ENCODE measurements around the gene KCNQ1OT1. TPM values are rescaled to one million over a fixed set of nuclear protein-coding genes. Genes with fewer than 3 reads are reported as not detected.

Gene KCNQ1OT1
- total RNA-seq, 2 donors from 2014 or later: 2.3 to 3.3 TPM

- no peaks in the 10 kb centered on the region for H3K36me3 ChIP-seq
- DNase-seq (ENCODE audit: low spot score) (no peak), ATAC-seq (ENCODE audit: insufficient number of reproducible peaks, low FRiP score, low read depth) (no peak)
- no peak overlapping the region for H3K27ac ChIP-seq
- H3K4me1 ChIP-seq (ENCODE audit: control insufficient read depth in 1 of 2, low read depth in 2 of 2): no peaks in the 10 kb centered on the region
- H3K27me3 ChIP-seq (replicated peaks; ENCODE audit: insufficient read depth): no peaks in the 10 kb centered on the region
- TF ChIP-seq CTCF (IDR thresholded peaks at IDR 0.05): no peak
- H3K9me3 ChIP-seq: no peaks in the 10 kb centered on the region
- H3K4me3 ChIP-seq: no peak overlapping the region
These were observed 13.2 kb downstream of the KCNQ1OT1 start for GRCh38 chr11:2686360-2687222.

- DNase-seq (ENCODE audit: low spot score) (no peak), ATAC-seq (ENCODE audit: insufficient number of reproducible peaks, low FRiP score, low read depth) (no peak)
- Histone ChIP-seq H3K27me3 (replicated peaks; ENCODE audit: insufficient read depth) (no peaks in the 10 kb centered on the region), H3K4me3 (no peak overlapping the region), H3K9me3 (no peaks in the 10 kb centered on the region), H3K27ac (no peak overlapping the region), H3K36me3 (no peaks in the 10 kb centered on the region), H3K4me1 (ENCODE audit: control insufficient read depth in 1 of 2, low read depth in 2 of 2) (no peaks in the 10 kb centered on the region)
- no peak for TF ChIP-seq CTCF (IDR thresholded peaks at IDR 0.05)
These were observed 14.0 kb downstream of the KCNQ1OT1 start for GRCh38 chr11:2685566-2686359.

- Histone ChIP-seq H3K27ac (no peak overlapping the region), H3K36me3 (no peaks in the 10 kb centered on the region), H3K4me3 (no peak overlapping the region), H3K4me1 (ENCODE audit: control insufficient read depth in 1 of 2, low read depth in 2 of 2) (no peaks in the 10 kb centered on the region), H3K9me3 (no peaks in the 10 kb centered on the region), H3K27me3 (replicated peaks; ENCODE audit: insufficient read depth) (no peaks in the 10 kb centered on the region)
- DNase-seq (ENCODE audit: low spot score) (no peak), ATAC-seq (ENCODE audit: insufficient number of reproducible peaks, low FRiP score, low read depth) (no peak)
- no peak for TF ChIP-seq CTCF (IDR thresholded peaks at IDR 0.05)
These were observed 14.7 kb downstream of the KCNQ1OT1 start for GRCh38 chr11:2685051-2685450.

- H3K4me3 ChIP-seq: no peak overlapping the region
- no peaks in the 10 kb centered on the region for H3K27me3 ChIP-seq (replicated peaks; ENCODE audit: insufficient read depth)
- H3K36me3 ChIP-seq: no peaks in the 10 kb centered on the region
- no peaks in the 10 kb centered on the region for H3K9me3 ChIP-seq
- H3K27ac ChIP-seq: no peak overlapping the region
- no peak for ATAC-seq (ENCODE audit: insufficient number of reproducible peaks, low FRiP score, low read depth)
- no peak for DNase-seq (ENCODE audit: low spot score)
- no peaks in the 10 kb centered on the region for H3K4me1 ChIP-seq (ENCODE audit: control insufficient read depth in 1 of 2, low read depth in 2 of 2)
- TF ChIP-seq CTCF (IDR thresholded peaks at IDR 0.05): no peak
These were observed 15.2 kb downstream of the KCNQ1OT1 start for GRCh38 chr11:2684581-2684980.

GRCh38 chr11:2683806-2684205 is 16.0 kb downstream of the KCNQ1OT1 start:
- H3K4me1 ChIP-seq (ENCODE audit: control insufficient read depth in 1 of 2, low read depth in 2 of 2): no peaks in the 10 kb centered on the region

More at GRCh38 chr11:2683806-2684205, 16.0 kb downstream of the KCNQ1OT1 start:
- no peaks in the 10 kb centered on the region for H3K9me3 ChIP-seq
- H3K27ac ChIP-seq: no peak overlapping the region
- no peaks in the 10 kb centered on the region for H3K27me3 ChIP-seq (replicated peaks; ENCODE audit: insufficient read depth)
- TF ChIP-seq CTCF (IDR thresholded peaks at IDR 0.05): no peak
- H3K36me3 ChIP-seq: no peaks in the 10 kb centered on the region
- DNase-seq (ENCODE audit: low spot score) (no peak), ATAC-seq (ENCODE audit: insufficient number of reproducible peaks, low FRiP score, low read depth) (no peak)
- H3K4me3 ChIP-seq: no peak overlapping the region

Data from thoracic aorta (tissue), 2 donors.